Breast epithelium (tissue), 4 donors: ENCODE data around the gene FAM177B. TPM values are rescaled to one million over a fixed set of nuclear protein-coding genes. Genes with fewer than 3 reads are reported as not detected.

Source experiments
- DNase-seq, 2 donors: peaks; one replicate each; pipeline ENCODE4 v3.0.0-alpha.2; 2019; ENCODE audit warnings: low spot score in 2 of 2
- H3K27ac ChIP-seq, 2 donors: fragments of 200-600 bp; sonication (generic) in 1 of 2; one replicate each; pipeline ENCODE4 v1.5.1; 2016 to 2019; ENCODE audit warnings: mild to moderate bottlenecking in 1 of 2
- H3K27me3 ChIP-seq, 2 donors: fragments of 200-600 bp; sonication (generic) in 1 of 2; one replicate each; pipeline versions ENCODE4 v1.5.1 to v1.6.0; 2017 to 2019; ENCODE audit warnings: control low read depth in 1 of 2, mild to moderate bottlenecking in 1 of 2
- H3K36me3 ChIP-seq: fragments of 200-600 bp; one replicate; pipeline ENCODE4 v1.5.1; 2019
- H3K4me1 ChIP-seq, 2 donors: fragments of 200-600 bp; sonication (generic); one replicate each; pipeline ENCODE4 v1.5.1; 2016 to 2019; ENCODE audit warnings: control low read depth in 1 of 2
- H3K4me3 ChIP-seq, 3 donors: fragments of 200-600 bp; sonication (generic); 1 replicate in 2 of 3; 2 replicates in 1 of 3; pipeline ENCODE4 v1.5.1; 2016 to 2019; ENCODE audit warnings: mild to moderate bottlenecking in 3 of 3, moderate library complexity in 2 of 3
- H3K9me3 ChIP-seq, 2 donors: fragments of 200-600 bp; sonication (generic) in 1 of 2; one replicate each; pipeline ENCODE4 v1.5.1; 2016 to 2019; ENCODE audit warnings: control low read depth in 1 of 2
- POLR2A ChIP-seq: fragments of 450-650 bp; IDR thresholded peaks from one replicate; pipeline ENCODE4 v1.6.1; 2016; ENCODE audit warnings: antibody characterized with exemption, mild to moderate bottlenecking, moderate library complexity
- POLR2AphosphoS5 ChIP-seq, 3 donors: sonication (generic); formaldehyde crosslinking; IDR thresholded peaks; one replicate each; pipeline ENCODE4 v1.6.1; 2017; ENCODE audit warnings: antibody characterized with exemption in 3 of 3
- intact Hi-C: fragments of 100-400 bp; cut with DNase I; formaldehyde crosslinking; loops from one replicate; pipeline ENCODE4 v1.15.1; 2023; ENCODE audit warnings: low total_unique reads
- total RNA-seq, 3 donors: library from RNA; depleted of rRNA; stranded (reverse); fragments of >200 nt; gene quantifications; one replicate each; pipeline ENCODE4 v1.1.0, GENCODE V29; 2016
- TF ChIP-seq, protein P1 (sequence below), 3 donors: fragments of 450-650 bp; IDR thresholded peaks; one replicate each; pipeline ENCODE4 v1.5.1; 2016 to 2017; ENCODE audit warnings: antibody characterized with exemption in 3 of 3, mild to moderate bottlenecking in 3 of 3, moderate library complexity in 3 of 3

The FAM177B gene
- total RNA-seq, 3 donors from 2014 or later, result 1.4 to 2.3 (median 2.3) TPM

DNA sequence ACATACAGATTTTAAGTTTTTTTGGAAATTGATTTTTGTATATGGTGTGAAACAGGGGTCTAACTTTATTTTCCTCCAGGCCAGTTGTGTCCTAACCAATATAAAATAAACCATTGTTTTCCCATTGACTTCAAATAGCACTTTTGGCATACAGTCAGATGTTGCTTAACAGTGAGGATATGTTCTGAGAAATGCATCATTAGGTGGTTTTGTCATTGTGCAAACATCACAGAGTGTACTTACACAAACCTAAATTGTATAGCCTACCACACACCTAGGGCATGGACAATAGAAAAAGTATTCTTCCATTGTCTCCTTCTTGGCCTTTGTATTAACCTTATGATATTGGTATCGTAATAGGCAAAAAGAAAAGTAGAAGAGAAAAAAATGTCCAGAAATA, 40.5 kb downstream of the FAM177B start:
- no peak for DNase-seq
- Histone ChIP-seq H3K27me3 (no peaks in the 10 kb centered on the region), H3K4me1 (peaks cover 0 to 8% of the 10 kb centered on the region in 2 donors), H3K36me3 (no peaks in the 10 kb centered on the region), H3K9me3 (no peaks in the 10 kb centered on the region), H3K27ac (no peak overlapping the region), H3K4me3 (no peak overlapping the region)
- intact Hi-C loops, result no loop called here
- TF ChIP-seq POLR2AphosphoS5 (IDR thresholded peaks at IDR 0.05) (no peak), POLR2A (no peak)
- TF ChIP-seq, protein P1, sequence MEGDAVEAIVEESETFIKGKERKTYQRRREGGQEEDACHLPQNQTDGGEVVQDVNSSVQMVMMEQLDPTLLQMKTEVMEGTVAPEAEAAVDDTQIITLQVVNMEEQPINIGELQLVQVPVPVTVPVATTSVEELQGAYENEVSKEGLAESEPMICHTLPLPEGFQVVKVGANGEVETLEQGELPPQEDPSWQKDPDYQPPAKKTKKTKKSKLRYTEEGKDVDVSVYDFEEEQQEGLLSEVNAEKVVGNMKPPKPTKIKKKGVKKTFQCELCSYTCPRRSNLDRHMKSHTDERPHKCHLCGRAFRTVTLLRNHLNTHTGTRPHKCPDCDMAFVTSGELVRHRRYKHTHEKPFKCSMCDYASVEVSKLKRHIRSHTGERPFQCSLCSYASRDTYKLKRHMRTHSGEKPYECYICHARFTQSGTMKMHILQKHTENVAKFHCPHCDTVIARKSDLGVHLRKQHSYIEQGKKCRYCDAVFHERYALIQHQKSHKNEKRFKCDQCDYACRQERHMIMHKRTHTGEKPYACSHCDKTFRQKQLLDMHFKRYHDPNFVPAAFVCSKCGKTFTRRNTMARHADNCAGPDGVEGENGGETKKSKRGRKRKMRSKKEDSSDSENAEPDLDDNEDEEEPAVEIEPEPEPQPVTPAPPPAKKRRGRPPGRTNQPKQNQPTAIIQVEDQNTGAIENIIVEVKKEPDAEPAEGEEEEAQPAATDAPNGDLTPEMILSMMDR (IDR thresholded peaks at IDR 0.05), result no peak

DNA sequence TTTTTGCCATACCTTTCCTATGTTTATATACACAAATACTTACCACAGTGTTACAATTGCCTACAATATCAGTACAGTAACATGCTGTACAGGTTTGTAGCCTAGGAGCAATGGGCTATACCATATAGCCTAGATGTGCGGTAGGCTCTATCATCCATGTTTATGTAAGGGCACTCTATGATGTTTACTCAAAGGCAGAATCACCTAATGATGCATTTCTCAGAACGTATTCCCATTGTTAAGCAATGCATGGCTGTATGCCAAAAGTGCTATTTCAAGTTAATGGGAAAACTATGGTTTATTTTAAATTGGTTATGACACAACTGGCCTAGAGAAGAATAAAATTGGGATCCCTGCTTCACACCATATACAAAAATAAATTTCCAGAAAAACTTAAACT, 41.0 kb downstream of the FAM177B start:
- no peak for DNase-seq
- Histone ChIP-seq H3K27me3 (no peaks in the 10 kb centered on the region), H3K36me3 (no peaks in the 10 kb centered on the region), H3K4me1 (peaks cover 0 to 8% of the 10 kb centered on the region in 2 donors), H3K27ac (no peak overlapping the region), H3K4me3 (no peak overlapping the region), H3K9me3 (no peaks in the 10 kb centered on the region)
- TF ChIP-seq POLR2AphosphoS5 (IDR thresholded peaks at IDR 0.05), result no peak
- no peak for TF ChIP-seq POLR2A
- TF ChIP-seq, protein P1 (IDR thresholded peaks at IDR 0.05), result no peak
- intact Hi-C loops, result no loop called here

DNA sequence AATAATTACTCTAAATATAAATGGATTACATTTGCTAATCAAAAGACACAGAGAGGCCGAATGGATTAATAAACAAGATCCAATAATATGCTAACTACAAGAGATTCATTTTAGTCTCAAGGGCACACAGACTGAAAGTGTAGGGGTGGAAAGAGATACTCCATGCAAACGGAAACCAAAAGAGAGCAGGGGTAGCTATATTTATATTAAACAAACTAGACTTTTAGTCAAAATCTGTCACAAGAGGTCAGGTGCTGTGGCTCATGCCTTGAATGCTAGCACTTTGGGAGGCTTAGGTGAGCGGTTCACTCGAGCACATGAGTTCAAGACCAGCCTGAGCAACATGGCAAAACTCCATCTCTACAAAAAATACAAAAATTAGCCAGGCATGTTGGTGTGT, 44.2 kb downstream of the FAM177B start:
- peaks cover 0 to 8% of the 10 kb centered on the region in 2 donors for H3K4me1 ChIP-seq
- no peaks in the 10 kb centered on the region for H3K36me3 ChIP-seq
- DNase-seq, result no peak
- no peak overlapping the region for H3K4me3 ChIP-seq
- no peaks in the 10 kb centered on the region for H3K27me3 ChIP-seq
- H3K9me3 ChIP-seq, result no peaks in the 10 kb centered on the region
- no peak overlapping the region for H3K27ac ChIP-seq
- intact Hi-C loops, result no loop called here
- TF ChIP-seq POLR2A (no peak), POLR2AphosphoS5 (IDR thresholded peaks at IDR 0.05) (no peak)
- TF ChIP-seq, protein P1 (IDR thresholded peaks at IDR 0.05), result no peak

DNA sequence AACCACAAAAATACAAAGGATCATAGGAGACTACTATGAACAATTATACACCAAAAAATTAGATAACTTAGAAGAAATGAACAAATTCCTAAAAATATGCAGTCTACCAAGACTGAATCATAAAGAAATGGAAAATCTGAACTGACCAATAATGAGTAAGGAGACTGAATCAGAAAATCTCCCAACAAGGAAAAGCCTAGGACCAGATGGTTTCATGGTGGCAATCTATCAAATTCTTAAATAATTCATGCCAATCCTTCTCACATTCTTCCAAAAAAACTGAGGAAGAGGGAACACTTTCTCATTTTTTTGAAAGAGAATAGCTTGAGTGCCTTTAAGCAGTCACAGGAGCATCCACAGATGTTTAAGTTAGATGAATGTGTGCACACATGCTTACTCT, 46.0 kb downstream of the FAM177B start:
- H3K36me3 ChIP-seq, result no peaks in the 10 kb centered on the region
- no peaks in the 10 kb centered on the region for H3K9me3 ChIP-seq
- intact Hi-C loops, result no loop called here
- TF ChIP-seq POLR2A (no peak), POLR2AphosphoS5 (IDR thresholded peaks at IDR 0.05) (no peak)
- TF ChIP-seq, protein P1 (IDR thresholded peaks at IDR 0.05), result no peak
- H3K4me1 ChIP-seq, result peaks cover 0 to under 1% of the 10 kb centered on the region in 2 donors
- DNase-seq, result no peak
- H3K4me3 ChIP-seq, result no peak overlapping the region
- H3K27me3 ChIP-seq, result no peaks in the 10 kb centered on the region
- no peak overlapping the region for H3K27ac ChIP-seq

DNA sequence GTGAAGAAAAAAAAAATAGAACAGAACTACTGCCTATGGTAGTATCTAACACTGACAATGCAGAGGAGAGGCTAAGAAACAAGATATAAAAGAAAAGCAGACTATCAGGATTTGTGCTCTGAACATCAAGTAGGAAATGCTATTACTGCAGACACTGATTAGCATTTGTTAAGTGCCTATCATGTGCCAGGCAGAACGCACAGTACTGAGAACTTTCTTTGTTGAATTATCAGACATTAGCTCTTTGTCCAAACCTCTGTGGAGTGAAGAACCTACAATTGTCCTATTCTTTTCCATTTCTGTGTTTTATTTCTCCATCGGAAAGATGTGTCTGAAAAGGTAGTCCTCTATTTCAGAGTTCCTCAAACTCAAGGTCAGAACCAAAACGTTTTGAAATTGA, 47.4 kb downstream of the FAM177B start:
- intact Hi-C loops, result no loop called here
- H3K27ac ChIP-seq, result no peak overlapping the region
- no peaks in the 10 kb centered on the region for H3K9me3 ChIP-seq

More for the DNA sequence above, 47.4 kb downstream of the FAM177B start:
- no peaks in the 10 kb centered on the region for H3K4me1 ChIP-seq
- no peaks in the 10 kb centered on the region for H3K36me3 ChIP-seq
- no peaks in the 10 kb centered on the region for H3K27me3 ChIP-seq
- TF ChIP-seq POLR2A, result no peak
- no peak for TF ChIP-seq POLR2AphosphoS5 (IDR thresholded peaks at IDR 0.05)
- TF ChIP-seq, protein P1 (IDR thresholded peaks at IDR 0.05), result no peak
- no peak for DNase-seq
- H3K4me3 ChIP-seq, result no peak overlapping the region
